ENCODE data around the gene KRT75. TPM values are rescaled to one million over a fixed set of nuclear protein-coding genes. Genes with fewer than 3 reads are reported as not detected.

KRT75 gene
- total and polyA plus RNA-seq, 2 of the 4 experiments (the other 2 are of a cell fraction): not detected

GRCh38 chr12:52379536-52379935 lies 54.6 kb downstream of the KRT75 start:
- no peak overlapping the region for H2AFZ ChIP-seq (replicated peaks; ENCODE audit: low read length, poor library complexity)
- no peak overlapping the region for H3K4ac ChIP-seq (ENCODE audit: low read depth, low read length)
- H2AK9ac ChIP-seq (replicated peaks; ENCODE audit: low read depth, low read length, poor library complexity): no peak overlapping the region
- H2BK20ac ChIP-seq (ENCODE audit: low read depth, low read length): no peak overlapping the region
- H3K4me1 ChIP-seq (ENCODE audit: control insufficient read depth, insufficient read depth, low read length): no peaks in the 10 kb centered on the region
- no peaks in the 10 kb centered on the region for H3K9me3 ChIP-seq (ENCODE audit: control insufficient read depth, insufficient read depth, low read length)
- no peak overlapping the region for H3K4me3 ChIP-seq (ENCODE audit: insufficient read depth, low read depth, low read length)
- dilution Hi-C loops (cut with HindIII; ENCODE audit: low sequenced_read_pairs, unreplicated experiment): no loop called here
- peaks cover 51% of the 10 kb centered on the region for H3K27me3 ChIP-seq (ENCODE audit: control insufficient read depth, insufficient read depth, low read length)
- H3K56ac ChIP-seq (ENCODE audit: extremely low read depth, insufficient read depth, low read length): no peak overlapping the region
- no peak overlapping the region for H3K23ac ChIP-seq (ENCODE audit: low read depth, low read length)
- H4K91ac ChIP-seq (ENCODE audit: insufficient read depth, low read depth, low read length): no peak overlapping the region
- ATAC-seq (ENCODE audit: low read depth): no peak
- H3K27ac ChIP-seq (ENCODE audit: insufficient read depth, low read length): no peak overlapping the region
- no peak overlapping the region for H3K4me2 ChIP-seq (ENCODE audit: low read depth, low read length)
- POLR2A ChIA-PET (ENCODE audit: unreplicated experiment): no interaction called here
- DNase-seq: no peak
- no CpG with 5 or more reads among the region's 6 CpGs for WGBS, 2 experiments (ENCODE audit: extremely low coverage in 2 of 2, insufficient read length in 1 of 2)
- H2BK15ac ChIP-seq (ENCODE audit: low read depth, low read length): no peak overlapping the region
- H4K8ac ChIP-seq (ENCODE audit: low read depth in 2 of 2, low read length in 2 of 2): no peak overlapping the region
- no peak overlapping the region for H2BK5ac ChIP-seq (ENCODE audit: low read depth, low read length, poor library complexity, severe bottlenecking)
- CTCF ChIA-PET: no interaction called here
- no peak overlapping the region for H3K9ac ChIP-seq (ENCODE audit: low read depth, low read length)
- no TSS peak for BruUV-seq (replicated peaks)
- no peak overlapping the region for H3K14ac ChIP-seq (replicated peaks; ENCODE audit: low read depth, low read length)
- in situ Hi-C loops (cut with MboI; ENCODE audit: low sequenced_read_pairs): loop anchor here (10.0 kb wide), 1 partner anchor 605 kb away; no protein-coding TSS in a partner anchor
- H3K9me1 ChIP-seq (ENCODE audit: insufficient read depth, low read length): no peaks in the 10 kb centered on the region
- no peaks in the 10 kb centered on the region for H3K36me3 ChIP-seq (ENCODE audit: control insufficient read depth, insufficient read depth, low read length)
- H4K20me1 ChIP-seq (ENCODE audit: insufficient read depth, low read length): no peaks in the 10 kb centered on the region
- intact Hi-C loops (cut with micrococcal nuclease): no loop called here
- H2AK5ac ChIP-seq (ENCODE audit: low read depth, low read length): no peak overlapping the region
- TF ChIP-seq USF2 (IDR thresholded peaks at IDR 0.05; ENCODE audit: low read depth, low read length) (no peak), RFX5 (IDR thresholded peaks at IDR 0.05; ENCODE audit: low read depth, low read length) (no peak), FOS (IDR thresholded peaks at IDR 0.05; ENCODE audit: low read depth, low read length) (no peak), SMC3 (IDR thresholded peaks at IDR 0.05; ENCODE audit: low read depth, low read length) (no peak), POLR2A (IDR thresholded peaks at IDR 0.05; ENCODE audit: low read depth, low read length) (no peak), RCOR1 (IDR thresholded peaks at IDR 0.05; ENCODE audit: insufficient replicate concordance, low read length) (no peak), BHLHE40 (IDR thresholded peaks at IDR 0.05; ENCODE audit: low read depth, low read length) (no peak), CTCF (conservative IDR thresholded peaks at IDR 0.05; ENCODE audit: low read depth, low read length) (no peak), CEBPB (IDR thresholded peaks at IDR 0.05; ENCODE audit: low read depth, low read length) (no peak), NFE2L2 (IDR thresholded peaks at IDR 0.05; ENCODE audit: low read depth, low read length) (no peak), ELK1 (IDR thresholded peaks at IDR 0.05; ENCODE audit: borderline replicate concordance, low read depth, low read length) (no peak), RAD21 (IDR thresholded peaks at IDR 0.05; ENCODE audit: low read length) (no peak), MXI1 (IDR thresholded peaks at IDR 0.05; ENCODE audit: borderline replicate concordance, low read depth, low read length) (no peak), MAZ (IDR thresholded peaks at IDR 0.05; ENCODE audit: borderline replicate concordance, low read depth, low read length) (no peak), CHD1 (IDR thresholded peaks at IDR 0.05; ENCODE audit: low read depth, low read length) (no peak), MAFK (IDR thresholded peaks at IDR 0.05; ENCODE audit: low read depth, low read length) (no peak)
- H3K18ac ChIP-seq (ENCODE audit: low read depth, low read length): no peak overlapping the region
- H4K5ac ChIP-seq (ENCODE audit: low read depth, low read length): no peak overlapping the region
- no peaks in the 10 kb centered on the region for H3K79me1 ChIP-seq (ENCODE audit: low read depth in 1 of 2, low read length in 2 of 2)
- no peak overlapping the region for H2BK120ac ChIP-seq (ENCODE audit: low read depth, low read length)

Data from IMR-90 (cell line).